WTC11 (cell line): ENCODE data around the gene NPPA.

Experiments
- MAX ChIP-seq: sonication (generic); formaldehyde crosslinking; IDR thresholded peaks from 2 replicates; pipeline ENCODE4 v1.8.0; 2022; ENCODE audit warnings: mild to moderate bottlenecking, missing genetic modification reagents
- ZNF138 ChIP-seq: sonication (generic); formaldehyde crosslinking; conservative IDR thresholded peaks from 2 replicates; pipeline ENCODE4 v1.8.1; 2022; ENCODE audit warnings: mild to moderate bottlenecking, moderate library complexity, missing genetic modification reagents
- ZNF263 ChIP-seq: sonication (generic); formaldehyde crosslinking; IDR thresholded peaks from 2 replicates; pipeline ENCODE4 v1.8.1; 2022; ENCODE audit warnings: low read depth, mild to moderate bottlenecking, moderate library complexity, missing genetic modification reagents
- TF ChIP-seq, protein P1 (sequence below): fragments of 200-600 bp; IDR thresholded peaks from 2 replicates; pipeline ENCODE4 v1.8.0; 2022; ENCODE audit warnings: antibody characterized with exemption
- TF ChIP-seq, protein P2 (sequence below): sonication (generic); formaldehyde crosslinking; IDR thresholded peaks from 2 replicates; pipeline ENCODE4 v1.8.0; 2023; ENCODE audit warnings: mild to moderate bottlenecking, missing genetic modification reagents
- TF ChIP-seq, protein P3 (sequence below): sonication (generic); formaldehyde crosslinking; IDR thresholded peaks from 2 replicates; pipeline ENCODE4 v1.8.1; 2023; ENCODE audit warnings: mild to moderate bottlenecking, missing genetic modification reagents, moderate library complexity

DNA sequence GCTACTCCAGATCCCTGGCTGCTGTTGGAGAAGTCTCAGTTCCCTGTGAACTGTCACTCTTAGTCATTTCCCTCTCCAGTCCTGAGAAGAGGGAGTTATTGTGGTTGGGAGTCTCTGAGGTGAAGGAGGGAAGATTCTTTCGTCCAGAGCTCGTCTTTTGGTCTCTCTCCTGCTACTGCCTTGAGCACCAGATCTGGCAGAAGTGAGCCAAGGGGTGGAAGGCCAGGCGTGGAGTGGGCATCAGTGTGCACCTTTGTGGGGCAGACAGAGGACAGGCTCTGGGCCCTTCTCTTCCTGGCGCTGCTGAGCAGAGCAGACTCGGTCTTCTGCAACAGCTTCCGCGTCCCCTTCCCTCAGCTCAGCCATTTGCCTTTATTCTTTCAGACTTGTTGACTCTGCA lies 22.5 kb downstream of the NPPA start:
- TF ChIP-seq, protein P1, sequence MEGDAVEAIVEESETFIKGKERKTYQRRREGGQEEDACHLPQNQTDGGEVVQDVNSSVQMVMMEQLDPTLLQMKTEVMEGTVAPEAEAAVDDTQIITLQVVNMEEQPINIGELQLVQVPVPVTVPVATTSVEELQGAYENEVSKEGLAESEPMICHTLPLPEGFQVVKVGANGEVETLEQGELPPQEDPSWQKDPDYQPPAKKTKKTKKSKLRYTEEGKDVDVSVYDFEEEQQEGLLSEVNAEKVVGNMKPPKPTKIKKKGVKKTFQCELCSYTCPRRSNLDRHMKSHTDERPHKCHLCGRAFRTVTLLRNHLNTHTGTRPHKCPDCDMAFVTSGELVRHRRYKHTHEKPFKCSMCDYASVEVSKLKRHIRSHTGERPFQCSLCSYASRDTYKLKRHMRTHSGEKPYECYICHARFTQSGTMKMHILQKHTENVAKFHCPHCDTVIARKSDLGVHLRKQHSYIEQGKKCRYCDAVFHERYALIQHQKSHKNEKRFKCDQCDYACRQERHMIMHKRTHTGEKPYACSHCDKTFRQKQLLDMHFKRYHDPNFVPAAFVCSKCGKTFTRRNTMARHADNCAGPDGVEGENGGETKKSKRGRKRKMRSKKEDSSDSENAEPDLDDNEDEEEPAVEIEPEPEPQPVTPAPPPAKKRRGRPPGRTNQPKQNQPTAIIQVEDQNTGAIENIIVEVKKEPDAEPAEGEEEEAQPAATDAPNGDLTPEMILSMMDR = no peak
- TF ChIP-seq, protein P2, sequence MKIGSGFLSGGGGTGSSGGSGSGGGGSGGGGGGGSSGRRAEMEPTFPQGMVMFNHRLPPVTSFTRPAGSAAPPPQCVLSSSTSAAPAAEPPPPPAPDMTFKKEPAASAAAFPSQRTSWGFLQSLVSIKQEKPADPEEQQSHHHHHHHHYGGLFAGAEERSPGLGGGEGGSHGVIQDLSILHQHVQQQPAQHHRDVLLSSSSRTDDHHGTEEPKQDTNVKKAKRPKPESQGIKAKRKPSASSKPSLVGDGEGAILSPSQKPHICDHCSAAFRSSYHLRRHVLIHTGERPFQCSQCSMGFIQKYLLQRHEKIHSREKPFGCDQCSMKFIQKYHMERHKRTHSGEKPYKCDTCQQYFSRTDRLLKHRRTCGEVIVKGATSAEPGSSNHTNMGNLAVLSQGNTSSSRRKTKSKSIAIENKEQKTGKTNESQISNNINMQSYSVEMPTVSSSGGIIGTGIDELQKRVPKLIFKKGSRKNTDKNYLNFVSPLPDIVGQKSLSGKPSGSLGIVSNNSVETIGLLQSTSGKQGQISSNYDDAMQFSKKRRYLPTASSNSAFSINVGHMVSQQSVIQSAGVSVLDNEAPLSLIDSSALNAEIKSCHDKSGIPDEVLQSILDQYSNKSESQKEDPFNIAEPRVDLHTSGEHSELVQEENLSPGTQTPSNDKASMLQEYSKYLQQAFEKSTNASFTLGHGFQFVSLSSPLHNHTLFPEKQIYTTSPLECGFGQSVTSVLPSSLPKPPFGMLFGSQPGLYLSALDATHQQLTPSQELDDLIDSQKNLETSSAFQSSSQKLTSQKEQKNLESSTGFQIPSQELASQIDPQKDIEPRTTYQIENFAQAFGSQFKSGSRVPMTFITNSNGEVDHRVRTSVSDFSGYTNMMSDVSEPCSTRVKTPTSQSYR = no peak
- TF ChIP-seq MAX (CRISPR knock-in tag) (no peak), ZNF263 (CRISPR knock-in tag) (no peak), ZNF138 (CRISPR knock-in tag) (no peak)
- TF ChIP-seq, protein P3, sequence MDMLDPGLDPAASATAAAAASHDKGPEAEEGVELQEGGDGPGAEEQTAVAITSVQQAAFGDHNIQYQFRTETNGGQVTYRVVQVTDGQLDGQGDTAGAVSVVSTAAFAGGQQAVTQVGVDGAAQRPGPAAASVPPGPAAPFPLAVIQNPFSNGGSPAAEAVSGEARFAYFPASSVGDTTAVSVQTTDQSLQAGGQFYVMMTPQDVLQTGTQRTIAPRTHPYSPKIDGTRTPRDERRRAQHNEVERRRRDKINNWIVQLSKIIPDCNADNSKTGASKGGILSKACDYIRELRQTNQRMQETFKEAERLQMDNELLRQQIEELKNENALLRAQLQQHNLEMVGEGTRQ = no peak
